ENCODE results near the gene KCNJ6.
A peak's percentile ranks its signal among the peaks of the same experiment; 100 is the strongest.

Gene KCNJ6

DNA sequence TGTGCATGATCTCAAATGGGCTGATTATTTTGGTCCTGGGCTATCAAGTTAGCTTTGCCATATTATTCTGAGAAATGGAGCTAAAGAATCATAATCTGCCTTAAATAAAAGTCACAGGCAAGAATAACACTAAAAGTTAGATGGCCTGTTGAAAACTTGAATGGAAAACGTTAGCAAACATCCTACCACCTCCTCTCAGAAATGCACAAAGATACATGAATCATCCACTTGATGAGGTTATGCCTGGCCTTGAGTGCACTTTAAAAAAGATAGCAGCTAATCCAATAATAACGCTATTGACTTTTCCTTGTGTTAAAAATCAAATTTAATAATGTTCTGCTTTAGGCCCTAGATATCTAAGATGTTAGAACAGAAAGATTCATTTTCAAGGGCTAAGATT, 108.0 kb downstream of the KCNJ6 start:
- no peak for DNase-seq

DNA sequence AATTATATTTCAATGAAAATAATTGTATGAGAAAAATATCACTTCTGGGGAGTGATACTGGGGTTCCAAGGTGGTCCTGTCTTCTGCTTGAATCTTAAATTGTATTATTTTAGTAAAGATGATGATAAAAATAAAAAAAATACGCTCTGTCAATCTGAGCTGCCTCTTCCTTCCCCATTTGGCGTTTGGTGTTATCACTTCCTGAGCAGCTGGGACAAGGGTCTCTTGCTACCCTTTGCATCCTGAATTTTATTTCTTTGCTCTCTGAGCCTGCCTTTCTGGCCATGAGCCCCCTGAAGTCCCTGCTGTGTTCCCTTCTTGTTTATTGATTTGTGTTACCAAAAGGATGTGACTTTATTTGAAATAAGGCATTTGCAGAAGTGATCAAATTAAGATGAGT, 111.0 kb downstream of the KCNJ6 start:
- DNase-seq, result peak in 1 of 2 donors; percentile 39

DNA sequence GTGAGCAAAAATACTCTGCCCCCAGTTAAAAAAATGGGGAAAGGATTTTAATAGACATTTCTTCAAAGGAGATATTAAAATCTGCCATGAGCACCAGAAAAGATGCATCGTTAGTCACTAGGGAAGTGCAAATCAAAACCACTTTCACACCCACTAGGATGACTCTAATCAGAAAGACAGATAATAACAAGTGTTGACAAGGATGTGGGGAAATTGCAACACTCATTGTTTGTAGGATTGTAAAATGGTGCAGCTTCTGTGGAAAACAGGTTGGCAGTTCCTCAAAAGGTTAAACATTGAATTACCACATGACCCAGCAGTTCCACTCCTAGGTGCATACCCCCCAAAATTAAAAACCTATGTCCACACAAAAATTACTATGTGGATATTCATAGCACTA, 112.3 kb downstream of the KCNJ6 start:
- DNase-seq, result no peak

DNA sequence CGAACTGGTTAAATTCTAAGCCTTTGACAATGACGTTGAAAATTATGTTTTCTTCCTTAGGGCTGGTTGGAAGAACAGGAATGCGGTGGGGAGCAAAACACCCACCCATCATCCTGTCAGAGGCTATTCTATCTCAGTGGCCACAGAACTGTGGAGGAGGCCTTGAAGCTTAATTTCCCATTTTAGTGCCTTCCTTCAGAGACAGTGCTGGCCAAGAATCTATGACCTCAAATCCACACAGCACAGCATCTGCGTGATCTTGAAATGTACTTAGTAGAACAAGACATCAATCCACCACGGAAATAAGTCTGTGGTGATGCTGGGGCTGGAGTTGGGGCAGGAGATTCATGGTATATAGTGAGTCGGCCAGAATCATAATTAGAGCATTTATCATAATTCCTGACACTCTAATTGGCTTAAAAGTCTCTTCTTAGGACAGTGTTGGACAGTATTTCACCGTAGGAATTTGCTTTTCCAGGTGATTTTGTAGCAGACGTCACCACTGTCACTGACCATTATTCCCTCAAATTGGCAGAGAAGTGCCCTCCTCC, 113.1 kb downstream of the KCNJ6 start:
- no peak for DNase-seq

DNA sequence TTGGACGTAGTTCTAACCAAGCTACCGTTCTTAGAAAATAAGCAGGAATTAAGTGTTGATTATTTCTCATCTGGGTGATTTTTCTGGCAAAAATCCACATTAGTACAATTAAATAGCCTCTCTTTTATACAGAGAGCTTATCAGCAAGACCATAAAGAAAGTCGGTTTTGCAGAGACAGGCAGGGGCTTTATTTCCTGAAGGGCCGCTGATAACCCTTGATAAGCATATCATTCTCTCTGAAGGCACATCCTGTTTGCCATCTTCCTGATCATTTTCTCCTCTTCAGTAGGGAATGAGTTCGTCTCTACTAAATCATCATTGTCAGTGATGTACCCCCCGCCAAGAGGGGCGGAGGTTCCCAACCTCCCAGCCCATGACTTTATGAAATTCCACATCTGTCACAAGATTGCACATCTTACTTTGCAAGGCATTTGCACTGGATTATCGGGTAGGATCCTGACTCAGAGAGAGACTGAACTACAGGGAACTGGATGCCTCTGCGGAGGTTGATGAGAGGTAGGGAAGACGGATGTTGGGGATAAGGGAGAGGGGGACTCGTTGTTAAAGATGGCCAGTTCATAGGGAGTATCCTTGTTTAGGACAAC, 115.7 kb downstream of the KCNJ6 start:
- no peak for DNase-seq

DNA sequence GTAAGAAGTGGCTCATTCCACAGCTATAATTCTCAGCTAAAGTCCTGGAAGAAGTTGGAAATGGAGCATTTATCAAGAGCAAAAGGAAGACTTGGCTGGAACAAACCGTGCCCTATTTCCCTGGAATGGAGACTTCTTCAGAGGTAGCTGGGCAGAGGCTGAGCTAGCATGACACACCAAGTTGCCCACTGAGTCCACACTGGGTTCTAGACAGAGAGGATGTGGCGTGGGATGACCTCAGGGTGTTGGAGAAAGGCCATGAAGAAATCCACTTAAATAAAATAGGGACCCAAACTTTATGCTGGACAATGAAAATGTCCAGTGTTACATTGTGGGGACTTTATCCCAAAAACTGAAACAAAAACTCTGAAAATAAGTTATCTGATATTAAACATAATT, 116.2 kb downstream of the KCNJ6 start:
- DNase-seq, result no peak

DNA sequence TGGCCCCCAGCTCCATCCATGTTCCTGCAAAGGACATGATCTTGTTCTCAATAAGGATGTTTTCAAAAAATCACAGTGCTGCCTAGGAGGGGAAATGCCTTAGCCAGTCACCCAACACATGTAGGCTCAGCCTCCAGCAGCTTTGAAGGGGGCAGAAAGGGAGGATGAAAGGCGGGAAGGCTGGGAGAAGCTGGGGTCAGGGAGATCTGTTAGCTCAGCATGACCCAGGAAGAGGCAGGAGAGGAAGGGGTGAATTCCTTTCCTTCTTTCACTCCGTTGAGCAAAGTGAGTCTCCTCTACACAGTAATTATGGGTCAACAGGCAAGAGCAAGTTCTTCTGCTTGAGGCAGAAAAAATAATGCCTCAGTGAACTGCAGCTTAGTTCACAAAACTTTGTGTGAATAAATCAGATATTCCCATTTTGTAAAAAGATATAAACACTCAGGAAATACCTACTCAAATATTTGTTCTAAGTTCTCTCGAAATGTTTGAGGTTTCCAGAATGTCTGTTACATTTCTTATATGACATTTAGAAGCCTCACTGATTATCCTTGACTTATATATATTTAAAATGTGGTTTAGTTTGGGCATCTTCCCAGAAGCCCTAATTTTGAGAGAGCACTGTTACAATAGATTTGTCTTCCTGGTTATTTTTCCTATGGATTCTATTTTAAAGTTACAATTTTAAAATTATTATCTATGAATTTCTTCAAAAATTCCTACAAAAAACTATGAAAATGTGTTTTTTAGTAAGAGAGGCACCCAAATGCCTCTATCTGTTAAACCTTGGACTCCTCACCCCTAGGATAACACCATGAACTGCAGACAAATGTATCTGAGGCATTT, 116.8 kb downstream of the KCNJ6 start:
- DNase-seq, result no peak

DNA sequence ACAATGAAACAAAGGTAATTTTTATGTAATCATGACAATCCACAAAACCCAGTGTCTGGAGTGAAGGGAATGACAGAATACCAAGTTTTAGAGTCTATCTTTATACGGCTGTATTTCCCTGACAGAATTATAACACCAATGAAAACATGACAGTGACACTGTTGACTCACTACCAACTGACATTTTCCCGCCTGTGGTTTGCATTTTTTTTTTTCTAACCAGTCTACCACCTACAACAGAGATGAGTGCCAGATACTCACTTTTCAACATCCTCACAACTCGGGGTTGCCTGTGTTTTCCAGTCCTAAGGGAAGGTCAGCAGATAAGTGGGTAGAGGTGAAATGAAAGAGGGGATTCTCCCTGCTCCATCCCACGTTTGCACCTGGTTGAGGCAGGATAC, 118.9 kb downstream of the KCNJ6 start:
- DNase-seq, result no peak

DNA sequence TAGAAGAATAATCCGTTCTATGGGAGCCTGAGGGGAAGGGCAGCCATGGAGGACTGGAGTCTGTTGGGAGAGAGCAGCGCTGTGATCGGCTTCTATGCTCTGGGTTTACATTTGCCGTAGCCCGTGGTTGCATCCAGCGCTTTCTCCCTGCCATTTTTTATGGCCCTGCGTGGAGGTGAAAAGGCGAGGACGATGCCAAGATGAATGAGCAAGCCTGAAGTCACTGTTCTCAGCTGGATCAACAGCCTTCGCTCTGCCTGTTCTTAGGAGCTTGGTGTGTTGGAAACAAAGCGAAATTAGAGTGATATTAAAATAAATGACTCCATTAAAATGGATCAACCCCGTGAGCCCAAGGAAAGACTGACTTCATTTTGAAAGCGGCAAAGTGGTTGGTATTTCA, 120.2 kb downstream of the KCNJ6 start:
- DNase-seq, result no peak

DNA sequence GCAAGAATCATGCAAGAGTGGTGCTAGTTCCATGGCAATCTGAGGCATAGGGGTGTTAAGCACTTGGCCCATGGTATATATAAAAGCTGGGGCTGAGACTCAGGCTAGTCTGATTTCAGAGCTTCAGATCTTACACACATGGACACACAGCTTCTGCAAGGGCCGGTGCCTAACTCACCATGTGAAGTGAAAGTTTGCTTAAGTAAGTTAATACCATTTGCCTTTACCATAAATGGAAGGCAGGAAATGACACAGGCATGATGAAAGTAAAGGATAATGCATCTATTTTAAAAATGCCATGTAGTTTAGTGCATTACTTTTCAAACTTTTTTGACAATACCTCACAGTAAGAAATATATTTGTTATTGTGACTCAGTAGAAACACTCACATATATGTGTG, 122.6 kb downstream of the KCNJ6 start:
- DNase-seq, result no peak

DNA sequence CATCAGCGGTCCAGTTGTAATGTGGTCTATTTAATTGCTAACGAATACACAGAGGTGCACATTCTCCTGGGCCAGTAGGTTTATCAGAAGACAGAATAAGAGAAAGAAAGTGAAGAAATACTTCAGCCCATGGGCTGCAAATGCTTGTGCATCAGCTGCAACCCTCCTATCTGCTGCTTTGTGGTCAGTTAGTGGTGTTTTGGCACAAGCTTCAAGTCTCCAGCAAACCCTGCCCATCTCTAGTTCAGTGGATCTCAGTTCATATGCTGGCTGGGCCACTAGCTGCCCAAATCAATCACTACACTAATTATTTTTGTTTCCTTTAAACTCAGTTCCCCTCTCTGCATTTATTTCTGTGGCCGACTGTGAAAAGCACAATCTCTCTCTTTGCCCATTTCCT, 124.2 kb downstream of the KCNJ6 start:
- no peak for DNase-seq

DNA sequence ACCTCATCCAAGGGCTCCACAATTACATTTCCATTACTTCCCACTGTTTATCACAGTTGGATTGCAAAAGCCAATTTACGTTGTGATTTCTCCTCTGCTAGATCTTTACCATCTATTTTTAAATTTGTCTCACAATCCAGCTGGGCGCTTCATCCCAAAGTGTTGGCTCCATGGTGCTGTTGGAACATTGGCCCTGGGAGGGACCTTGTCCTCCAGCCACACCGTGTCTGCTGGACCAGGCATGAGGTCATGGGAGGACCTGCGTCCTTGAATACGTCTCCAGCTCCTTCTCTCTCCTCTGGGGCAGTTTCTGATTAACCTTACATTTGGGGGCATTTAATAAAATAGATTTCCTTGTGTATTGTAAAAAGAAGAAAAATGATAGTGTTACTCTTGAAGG, 125.4 kb downstream of the KCNJ6 start:
- no peak for DNase-seq

DNA sequence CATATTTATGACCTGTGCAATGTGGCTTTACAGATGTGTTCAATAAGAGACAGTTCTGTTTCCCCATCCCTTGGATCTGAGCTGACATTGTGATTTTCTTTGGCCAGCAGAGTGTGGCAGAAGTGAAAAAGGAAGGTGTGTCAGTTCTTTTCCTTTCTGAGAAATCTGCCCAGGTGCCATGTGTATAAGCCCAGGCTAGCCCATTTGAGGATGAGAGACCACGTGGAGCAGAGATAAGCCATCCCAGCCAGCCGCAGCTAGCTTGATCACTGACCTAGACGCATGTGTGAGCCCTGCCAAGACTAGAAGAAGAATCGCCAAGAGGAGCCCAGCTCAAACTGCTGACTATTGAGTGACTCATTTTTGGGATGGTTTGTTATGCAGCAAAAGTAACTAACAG, 127.8 kb downstream of the KCNJ6 start:
- DNase-seq, result no peak

DNA sequence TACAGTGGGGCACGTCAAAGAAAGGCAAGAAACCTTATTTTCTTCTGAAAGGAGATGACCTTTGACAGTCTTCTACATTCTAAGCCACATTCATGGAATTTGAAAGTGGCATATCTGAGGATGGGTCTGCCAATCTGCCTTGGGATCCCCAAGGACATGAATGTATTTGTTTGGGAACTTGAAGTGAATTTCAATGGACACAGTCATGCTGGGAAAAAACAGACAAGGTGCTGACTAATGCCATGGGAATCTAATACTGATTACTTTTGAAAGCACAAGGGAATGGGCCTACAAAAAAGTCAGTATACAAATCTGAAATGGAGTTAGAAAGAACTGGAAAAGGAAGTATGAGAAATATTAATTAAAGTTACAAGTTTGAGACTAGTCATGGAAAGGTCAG, 128.8 kb downstream of the KCNJ6 start:
- no peak for DNase-seq

DNA sequence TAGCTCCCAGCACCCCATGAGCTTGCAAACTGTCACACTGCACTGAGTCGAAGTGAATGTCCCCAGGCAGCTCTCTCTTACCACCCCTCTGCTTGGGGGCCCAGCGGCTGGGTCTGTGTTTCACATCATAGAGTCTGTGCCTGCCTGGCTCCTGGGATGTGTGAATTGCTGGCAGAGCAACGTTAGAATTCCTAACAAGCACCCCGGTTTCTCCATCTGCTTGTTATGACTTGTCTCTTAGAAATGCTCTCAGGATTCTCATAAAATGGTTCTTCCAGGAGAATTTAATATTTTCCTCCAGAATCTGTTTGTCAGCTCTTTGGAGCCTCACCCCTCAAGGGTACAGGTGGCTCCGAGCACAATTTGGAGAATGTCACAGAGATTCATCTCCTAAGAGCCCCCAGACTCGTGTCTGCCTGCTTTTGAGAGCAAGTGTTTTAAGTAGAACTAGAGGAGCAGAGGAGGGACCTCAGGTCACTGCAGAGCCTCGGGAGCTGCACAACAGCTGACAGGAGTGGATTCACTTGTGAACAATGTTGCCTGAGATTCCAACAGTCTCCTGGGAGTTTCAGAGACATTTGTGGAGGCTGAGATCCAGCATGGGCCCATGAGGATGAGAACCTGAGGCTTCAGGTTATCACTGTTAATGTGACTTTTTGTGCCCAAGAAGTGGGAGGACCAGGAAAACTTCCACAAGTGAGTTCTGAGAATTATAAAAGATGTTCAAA, 131.5 kb downstream of the KCNJ6 start:
- no peak for DNase-seq

DNA sequence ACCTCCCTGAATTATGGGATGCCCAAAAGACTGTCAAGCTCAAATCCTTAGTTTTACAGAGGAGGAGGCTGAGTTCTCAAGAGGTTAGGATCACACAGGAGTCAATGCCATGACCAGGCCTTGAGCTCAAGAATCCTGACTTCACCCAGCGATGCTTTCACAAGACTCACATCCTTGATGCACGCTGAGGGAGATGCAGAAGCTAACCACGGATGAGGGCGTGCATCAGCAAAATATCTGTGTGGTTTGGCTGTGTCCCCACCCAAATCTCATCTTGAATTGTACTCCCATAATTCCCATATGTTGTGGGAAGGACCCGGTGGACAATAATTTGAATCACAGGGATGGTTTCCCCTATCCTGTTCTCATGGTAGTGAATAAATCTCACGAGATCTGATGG, 133.2 kb downstream of the KCNJ6 start:
- no peak for DNase-seq

DNA sequence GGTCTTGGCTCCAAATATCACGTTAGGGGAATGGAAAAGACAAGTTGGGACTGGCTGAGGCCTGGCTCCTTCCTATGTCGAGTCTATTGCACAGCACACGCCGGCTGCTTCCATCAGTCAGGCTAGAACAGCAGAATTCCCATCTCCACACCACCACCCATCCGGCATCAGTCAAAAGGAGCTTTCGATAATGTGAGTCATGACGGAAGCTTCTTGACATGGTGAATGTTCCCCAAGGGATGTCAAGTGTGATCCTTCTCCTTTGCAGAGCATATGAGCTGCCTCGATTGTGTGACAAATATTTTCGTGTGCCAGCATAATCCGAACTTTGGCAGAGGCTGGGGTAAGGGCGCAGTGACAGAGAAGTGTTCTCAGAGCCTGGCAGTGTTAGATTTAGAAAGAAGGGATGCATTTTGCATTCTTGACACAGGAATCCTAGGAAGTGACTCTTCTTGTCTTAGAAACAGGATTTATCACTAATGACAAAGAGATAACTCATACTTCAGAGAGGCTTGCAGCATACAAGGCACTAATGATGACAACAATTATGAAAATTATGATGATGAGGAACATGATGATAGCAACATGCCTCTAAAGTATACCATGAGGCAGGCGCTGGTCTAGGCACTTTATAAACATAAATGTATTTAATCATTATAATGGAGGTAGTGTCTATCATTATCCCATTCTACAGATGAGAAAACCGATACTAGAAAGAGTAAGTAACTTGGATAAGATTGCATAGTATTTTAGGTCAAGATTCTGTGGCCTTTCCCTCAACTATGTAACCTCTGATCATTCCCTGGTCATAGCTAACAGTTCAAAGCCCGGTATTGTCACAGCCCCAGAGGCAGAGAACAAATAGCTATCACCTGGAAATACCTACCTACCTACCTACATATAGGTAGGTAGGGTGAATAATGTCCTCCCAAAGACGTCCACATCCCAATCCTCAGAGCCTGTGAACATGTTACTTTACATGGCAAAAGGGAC, 135.0 kb downstream of the KCNJ6 start:
- DNase-seq, result no peak

DNA sequence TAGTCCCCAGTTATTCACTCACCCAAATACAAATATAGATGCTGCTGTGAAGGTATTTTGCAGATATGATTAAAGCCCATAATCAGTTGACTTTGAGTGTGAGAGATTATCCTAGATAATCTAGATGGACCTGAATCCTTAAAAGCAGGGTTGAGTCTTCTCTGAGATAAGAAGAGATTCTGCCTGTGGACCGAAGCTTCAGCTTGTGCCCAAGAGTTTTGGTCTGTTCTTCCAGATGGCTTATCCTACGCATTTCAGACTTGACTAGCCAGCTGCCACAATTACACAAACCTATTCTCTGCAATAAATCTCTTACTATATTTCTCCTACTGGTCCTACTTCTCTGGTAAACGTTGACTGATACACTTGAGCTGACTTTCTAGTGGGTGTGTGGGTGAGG, 145.1 kb downstream of the KCNJ6 start:
- no peak for DNase-seq

DNA sequence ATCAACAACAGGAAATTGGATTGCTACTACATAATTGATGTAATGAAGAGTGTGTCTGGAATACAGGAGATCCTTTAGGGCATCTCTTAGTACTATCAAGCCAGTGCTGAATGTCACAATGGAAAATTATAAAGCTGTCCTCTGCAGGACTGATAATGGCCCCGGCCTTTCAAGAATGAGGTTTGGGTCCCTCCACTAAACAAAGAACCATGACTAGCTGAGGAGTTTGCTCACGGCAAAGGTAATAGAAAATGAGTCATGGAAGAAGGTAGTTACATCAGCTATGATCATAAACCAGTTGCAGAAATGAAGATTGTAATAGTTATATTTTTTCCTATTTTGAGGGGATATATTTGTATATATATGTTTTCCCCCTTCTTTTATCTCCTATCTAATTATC, 145.8 kb downstream of the KCNJ6 start:
- DNase-seq, result no peak

DNA sequence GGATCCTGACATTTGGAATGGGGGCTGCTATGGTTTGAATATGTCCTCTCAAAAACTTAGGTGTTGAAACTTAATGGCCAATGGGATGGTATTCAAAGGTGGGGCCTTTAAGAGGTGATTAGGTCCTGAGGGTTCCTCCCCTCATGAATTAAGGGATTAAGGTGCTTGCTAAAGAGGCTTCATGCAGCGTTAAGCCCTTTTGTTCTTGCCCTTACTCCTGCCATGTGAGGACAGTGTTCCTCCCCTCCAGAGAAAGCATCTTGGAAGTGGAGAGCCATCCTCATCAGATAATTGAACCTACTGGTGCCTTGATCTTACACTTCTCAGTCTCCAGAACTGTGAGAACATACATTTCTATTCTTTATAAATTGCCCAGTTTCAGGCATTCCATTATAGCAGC, 146.6 kb downstream of the KCNJ6 start:
- no peak for DNase-seq

DNA sequence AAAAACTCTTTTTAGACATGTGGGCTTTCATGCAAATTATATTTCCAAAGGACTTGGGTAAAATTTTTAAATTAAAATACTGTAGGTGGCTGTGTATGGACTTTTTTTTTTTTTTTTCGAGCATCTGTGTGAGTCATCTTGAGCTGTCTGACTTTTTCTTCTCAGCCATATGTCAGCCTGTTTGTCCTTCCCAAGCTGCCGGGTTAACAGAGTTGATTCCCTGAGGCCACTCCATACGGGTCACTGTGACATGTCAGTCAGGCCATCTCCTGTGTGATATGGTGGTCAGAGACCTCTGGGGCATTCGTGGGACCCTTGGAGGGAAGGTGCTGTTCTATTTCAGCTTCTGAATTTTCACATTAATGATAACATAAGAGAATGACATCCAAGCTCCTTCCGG, 148.3 kb downstream of the KCNJ6 start:
- no peak for DNase-seq

DNA sequence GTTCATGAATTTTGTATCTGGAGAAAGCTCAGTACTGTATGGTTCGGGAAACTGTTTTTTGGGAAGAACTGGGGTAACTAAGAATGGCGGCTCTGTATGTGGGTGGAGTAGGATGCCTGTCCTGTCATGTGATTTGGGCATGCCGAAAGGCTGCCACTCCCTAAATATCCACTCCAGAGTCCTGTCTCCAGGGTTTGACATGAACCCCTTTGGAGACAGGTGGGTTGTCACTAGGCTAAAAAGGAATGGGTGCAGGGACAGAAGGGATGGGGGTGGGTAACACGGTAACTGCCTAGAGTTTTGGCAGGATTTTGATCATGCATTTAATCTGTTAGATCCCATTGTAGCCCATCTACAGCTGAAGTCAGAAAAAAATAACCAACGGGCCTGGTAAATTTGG, 150.1 kb downstream of the KCNJ6 start:
- no peak for DNase-seq
